ENCODE data around the gene DGLUCY.

GRCh38 chr14:91113829-91114078 is at the start of gene DGLUCY:
- TF ChIP-seq CTCF (conservative IDR thresholded peaks at IDR 0.05) (no peak), ZFX (IDR thresholded peaks at IDR 0.05) (no peak)
